Naive thymus-derived CD8-positive, alpha-beta T cell (primary cell): ENCODE data around the gene CBS. TPM values are rescaled to one million over a fixed set of nuclear protein-coding genes. Genes with fewer than 3 reads are reported as not detected.
A peak's percentile ranks its signal among the peaks of the same experiment; 100 is the strongest.
"Not testable (repeated sequence)": the region's sequence is repeated elsewhere in the genome, so short reads cannot be mapped to it uniquely, and the experiment has no call there.

Source experiments
- ATAC-seq, 2 donors: fragments of 150-1000 bp; cut with Tn5 transposase in 1 of 2; sonication (Bioruptor Pico), chemical (Tn5 transposase) in 1 of 2; 1 replicate in 1 of 2; 2 replicates in 1 of 2; pipeline ENCODE4 v1.10.0; 2021; ENCODE audit warnings: mild to moderate bottlenecking in 2 of 2, moderate library complexity in 2 of 2
- POLR2A ChIA-PET: fragments of 350-600 bp; sonication (Branson Sonifier 250); formaldehyde crosslinking; loops from one replicate; lab custom pipeline; 2021; ENCODE audit warnings: antibody characterized with exemption; lab: Charles Lee
- DNase-seq, 10 donors: peaks; one replicate each; pipeline versions ENCODE4 v3.0.0 to v3.0.0-alpha.2; 2020 to 2022
- H3K27ac Mint-ChIP-seq, 10 donors: one replicate each; pipeline ENCODE4 v1.8.0; 2020 to 2022; ENCODE audit warnings: mild to moderate bottlenecking in 10 of 10, mixed read lengths in 10 of 10, moderate library complexity in 4 of 10, inconsistent platforms in 1 of 10
- H3K27me3 Mint-ChIP-seq, 5 donors: one replicate each; pipeline ENCODE4 v1.8.0; 2021 to 2022; ENCODE audit warnings: mixed read lengths in 5 of 5
- H3K36me3 Mint-ChIP-seq, 3 donors: one replicate each; pipeline ENCODE4 v1.8.0; 2020 to 2022; ENCODE audit warnings: mixed read lengths in 3 of 3, mild to moderate bottlenecking in 2 of 3, inconsistent platforms in 1 of 3
- H3K4me1 Mint-ChIP-seq, 4 donors: one replicate each; pipeline ENCODE4 v1.8.0; 2021 to 2022; ENCODE audit warnings: mixed read lengths in 4 of 4
- H3K4me3 Mint-ChIP-seq, 10 donors: one replicate each; pipeline ENCODE4 v1.8.0; 2020 to 2022; ENCODE audit warnings: mild to moderate bottlenecking in 10 of 10, mixed read lengths in 10 of 10, moderate library complexity in 6 of 10, inconsistent platforms in 1 of 10
- H3K9me3 Mint-ChIP-seq, 9 donors: one replicate each; pipeline ENCODE4 v1.8.0; 2020 to 2022; ENCODE audit warnings: mixed read lengths in 9 of 9, mild to moderate bottlenecking in 3 of 9, inconsistent platforms in 1 of 9, moderate library complexity in 1 of 9
- polyA plus RNA-seq, 3 donors: library from polyadenylated mRNA; unstranded; fragments of 300-500 nt; fragmentation: Illumina TruSeq; gene quantifications; one replicate each; pipeline ENCODE4 v1.2.3, GENCODE V29; 2021
- total RNA-seq, 8 experiments: library from RNA in 2 of 8; stranded (reverse) in 2 of 8; gene quantifications; one replicate each; pipeline ENCODE4 v1.2.3 and lab custom pipeline; 2021 to 2026

The CBS gene
- total and polyA plus RNA-seq, 5 experiments from 2014 or later, result 0.09 to 0.80 (median 0.18) TPM; not detected in 2

DNA sequence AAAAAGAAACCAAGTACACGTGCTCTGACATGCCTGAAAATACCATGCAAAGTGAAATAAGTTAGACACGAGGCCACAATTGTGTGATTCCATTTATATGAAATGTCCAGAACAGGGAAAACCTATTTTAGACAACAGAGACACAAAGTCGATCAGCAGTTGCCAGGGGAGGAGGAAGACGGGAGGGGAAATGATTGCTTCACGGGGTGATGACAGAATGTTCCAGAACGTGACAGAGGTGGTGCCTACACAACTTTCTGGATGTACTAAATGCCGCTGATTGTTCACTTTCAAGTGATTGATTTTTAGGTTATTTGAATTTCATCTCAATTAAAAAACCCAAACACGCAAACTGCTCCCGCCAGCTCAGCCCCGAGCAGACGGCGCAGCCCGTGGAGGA, 22.5 kb downstream of the CBS start:
- H3K27me3 Mint-ChIP-seq, H3K4me3 Mint-ChIP-seq, ATAC-seq, H3K9me3 Mint-ChIP-seq, H3K4me1 Mint-ChIP-seq, POLR2A ChIA-PET, H3K36me3 Mint-ChIP-seq, H3K27ac Mint-ChIP-seq, DNase-seq: not testable (repeated sequence)

DNA sequence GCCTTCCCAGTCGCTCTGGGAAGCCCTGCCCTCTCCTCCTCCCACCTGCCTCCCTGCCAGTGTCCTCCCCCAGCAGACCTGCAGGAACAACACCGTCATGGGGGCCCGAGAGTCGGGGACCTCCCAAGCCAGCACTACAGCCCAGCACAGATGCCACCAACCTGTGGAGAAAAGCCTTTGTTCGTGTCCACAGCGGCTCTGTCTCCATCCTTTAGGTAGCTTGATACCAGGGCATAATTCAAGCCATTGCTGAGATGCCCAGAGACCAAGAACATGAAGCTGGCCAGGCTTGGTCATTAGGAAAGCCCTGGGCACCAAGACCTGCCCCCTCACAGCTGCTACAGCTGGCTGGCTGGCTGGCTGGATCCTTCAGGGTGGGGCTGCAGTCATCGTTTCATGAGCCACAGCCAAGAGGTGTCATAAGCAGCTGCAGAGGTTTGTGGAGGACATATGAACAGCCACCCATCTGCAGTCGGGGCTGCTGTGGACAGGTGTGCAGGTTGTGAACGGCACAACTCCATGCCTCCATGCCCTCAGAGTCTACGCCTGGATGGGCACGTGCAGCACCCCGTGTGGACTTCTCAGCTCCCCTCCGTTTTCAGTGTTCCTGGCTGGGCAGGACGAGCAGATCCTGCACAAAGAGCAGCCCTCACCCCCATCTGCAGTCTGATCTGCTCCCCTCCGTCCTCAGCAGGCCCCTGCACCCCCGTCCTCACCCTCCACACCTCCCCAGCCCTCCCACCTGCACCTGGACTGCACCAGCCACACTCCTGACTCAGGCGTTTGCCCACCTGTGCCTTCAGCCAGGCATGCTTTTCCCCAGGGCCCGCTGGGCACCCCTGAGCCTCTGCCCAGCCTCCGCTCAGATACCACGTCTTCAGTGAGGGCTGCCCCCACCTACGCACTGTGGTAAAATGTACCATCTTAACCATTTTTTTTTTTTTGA, 29.5 kb downstream of the CBS start:
- H3K4me1 Mint-ChIP-seq, result peaks cover 2 to 11% (median 6%) of the 10 kb centered on the region in 4 donors
- DNase-seq, result peak in 3 of 10 donors; percentile 8 to 14 (median 9)
- H3K27me3 Mint-ChIP-seq, POLR2A ChIA-PET, H3K36me3 Mint-ChIP-seq, H3K9me3 Mint-ChIP-seq: not testable (repeated sequence)
- peak overlapping the region in 7 of 10 donors; percentile 44 to 86 (median 60) for H3K4me3 Mint-ChIP-seq
- peak in 1 of 2 donors; percentile 47 for ATAC-seq
- peak overlapping the region in 5 of 10 donors; percentile 43 to 95 (median 60) for H3K27ac Mint-ChIP-seq

DNA sequence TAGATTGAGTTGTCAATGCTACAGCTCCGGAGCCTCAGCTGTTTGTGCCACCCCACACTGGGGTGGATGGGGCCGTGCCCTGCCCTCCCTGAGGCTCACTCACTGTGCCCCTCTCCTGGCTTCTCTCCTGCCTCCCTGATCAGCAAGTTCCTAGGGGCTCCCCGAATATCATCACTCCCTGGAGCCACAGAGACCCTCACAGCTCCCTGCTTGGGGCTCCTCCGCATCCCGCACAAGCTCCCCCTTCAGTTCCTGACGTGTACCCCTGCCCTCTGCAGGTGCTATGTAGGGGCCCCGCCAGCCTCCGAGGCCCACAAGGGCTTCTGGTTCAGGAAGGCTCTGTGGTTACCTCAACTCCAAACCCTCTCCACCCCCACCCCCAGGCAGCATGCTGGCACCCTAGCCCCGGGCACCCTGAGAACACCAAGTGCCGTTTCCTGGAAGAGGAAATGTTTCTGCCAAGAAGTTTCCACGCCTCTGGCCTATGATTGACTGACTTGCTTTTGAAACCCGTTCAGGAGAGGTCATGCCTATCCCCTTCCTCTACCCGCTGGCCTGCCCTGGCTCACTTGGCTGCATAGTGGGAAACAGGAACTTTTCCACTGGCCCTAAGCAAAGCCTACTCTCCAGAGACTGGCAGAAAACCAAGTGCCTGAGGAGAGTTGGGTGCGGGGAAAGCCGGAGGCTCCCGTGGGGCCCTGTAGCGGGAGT, 30.3 kb downstream of the CBS start:
- ATAC-seq, result peak; percentile 49 to 79
- POLR2A ChIA-PET, H3K36me3 Mint-ChIP-seq, H3K27me3 Mint-ChIP-seq, H3K9me3 Mint-ChIP-seq: not testable (repeated sequence)
- Mint-ChIP-seq H3K27ac (peak overlapping the region in 8 of 10 donors; percentile 87 to 98 (median 92)), H3K4me3 (peak overlapping the region in 9 of 10 donors; percentile 24 to 86 (median 72)), H3K4me1 (peaks cover 2 to 11% (median 6%) of the 10 kb centered on the region in 4 donors)
- DNase-seq, result peak in 3 of 10 donors; percentile 21 to 36 (median 23)

DNA sequence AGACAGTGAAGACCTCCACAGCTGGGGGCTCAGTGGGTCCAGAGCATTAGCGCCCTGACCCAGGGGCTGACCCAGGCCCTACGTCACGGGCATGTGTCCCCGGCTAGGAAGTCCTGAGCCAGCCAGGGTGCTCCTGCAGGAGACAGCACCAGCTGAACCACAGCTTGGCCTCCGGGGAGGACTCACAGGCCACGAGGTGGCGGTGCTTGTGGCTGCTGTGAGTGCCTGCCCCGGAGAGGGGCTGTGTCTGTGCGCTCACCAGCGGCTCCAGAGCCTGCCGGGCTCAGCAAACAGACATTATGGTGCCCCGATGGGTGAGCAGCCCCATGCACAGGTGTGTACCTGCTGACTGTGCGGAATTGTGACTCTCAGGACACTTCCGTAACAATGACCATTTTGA, 31.1 kb downstream of the CBS start:
- peaks cover 2 to 11% (median 6%) of the 10 kb centered on the region in 4 donors for H3K4me1 Mint-ChIP-seq

DNA sequence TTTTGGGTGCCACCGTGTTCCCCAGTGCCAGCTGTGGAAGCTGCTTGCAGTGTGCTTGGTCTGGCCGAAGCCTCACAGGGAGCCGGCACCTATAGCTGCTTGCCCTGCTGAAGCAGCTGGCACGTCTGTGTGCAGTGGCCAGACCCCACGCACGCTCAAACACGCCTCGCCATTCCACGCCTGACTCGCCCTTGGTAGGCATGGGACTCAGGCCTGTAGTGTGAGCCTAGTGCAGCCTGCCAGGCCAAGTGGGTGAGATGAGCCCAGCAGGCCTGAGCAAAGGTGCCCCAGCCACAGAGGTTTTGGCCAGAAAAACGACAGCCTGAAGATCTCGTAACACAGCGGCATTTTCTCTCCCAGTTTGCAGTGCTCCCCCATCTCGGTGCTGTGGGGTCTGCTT, 32.3 kb downstream of the CBS start:
- H3K9me3 Mint-ChIP-seq, H3K27me3 Mint-ChIP-seq, H3K36me3 Mint-ChIP-seq, POLR2A ChIA-PET, ATAC-seq, H3K4me3 Mint-ChIP-seq, DNase-seq: not testable (repeated sequence)
- peaks cover 2 to 11% (median 6%) of the 10 kb centered on the region in 4 donors for H3K4me1 Mint-ChIP-seq
- peak overlapping the region in 3 of 10 donors; percentile 67 to 82 (median 80) for H3K27ac Mint-ChIP-seq

More for the DNA sequence above, 31.1 kb downstream of the CBS start:
- peak in 1 of 10 donors; percentile 11 for DNase-seq
- H3K4me3 Mint-ChIP-seq, H3K27ac Mint-ChIP-seq, POLR2A ChIA-PET, H3K36me3 Mint-ChIP-seq, H3K9me3 Mint-ChIP-seq, H3K27me3 Mint-ChIP-seq: not testable (repeated sequence)
- peak in 1 of 2 donors; percentile 29 for ATAC-seq

DNA sequence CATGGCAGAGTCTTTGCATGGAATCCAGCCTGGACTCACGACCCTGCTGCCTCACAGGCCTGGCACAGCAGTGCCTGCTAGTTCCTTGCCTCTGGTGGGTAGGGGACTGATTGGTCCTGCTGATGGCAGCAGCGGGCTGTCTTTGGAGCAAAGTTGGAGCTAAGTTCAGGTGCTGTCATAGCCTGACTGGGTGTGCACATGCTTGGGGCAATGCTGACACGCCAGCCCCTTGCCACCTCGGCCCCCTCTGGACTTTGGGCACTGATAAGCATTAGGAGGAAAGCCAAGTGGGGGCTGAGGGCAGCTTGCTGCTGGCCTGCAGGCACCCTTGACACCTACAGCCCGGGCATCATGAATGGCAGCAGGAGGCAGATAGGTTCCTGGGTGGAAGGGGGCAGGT, 33.5 kb downstream of the CBS start:
- H3K9me3 Mint-ChIP-seq, H3K27ac Mint-ChIP-seq, DNase-seq, H3K27me3 Mint-ChIP-seq, ATAC-seq, H3K36me3 Mint-ChIP-seq, POLR2A ChIA-PET, H3K4me3 Mint-ChIP-seq: not testable (repeated sequence)
- H3K4me1 Mint-ChIP-seq, result peaks cover 2 to 11% (median 6%) of the 10 kb centered on the region in 4 donors

DNA sequence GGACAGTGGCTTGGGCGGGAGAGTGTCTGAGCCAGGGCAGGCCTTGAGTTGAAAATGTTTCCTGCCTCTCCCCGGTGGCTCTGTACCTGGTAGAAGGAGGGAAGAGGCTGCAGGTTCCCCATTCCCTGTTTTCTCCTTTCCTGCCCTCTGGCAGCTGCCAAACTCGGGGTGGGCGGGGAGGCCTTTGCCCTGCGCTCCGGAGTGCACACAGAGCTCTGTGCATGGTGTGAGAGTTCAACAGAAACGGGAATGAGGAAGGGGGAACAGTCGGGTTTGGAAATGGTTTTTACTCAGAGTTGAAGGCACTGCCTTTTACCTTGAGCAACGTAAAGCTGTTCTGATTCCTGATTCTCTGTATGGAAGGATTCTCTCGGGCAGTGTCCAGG, 37.0 kb downstream of the CBS start:
- H3K27me3 Mint-ChIP-seq, H3K9me3 Mint-ChIP-seq, DNase-seq, ATAC-seq, POLR2A ChIA-PET, H3K4me1 Mint-ChIP-seq, H3K27ac Mint-ChIP-seq, H3K4me3 Mint-ChIP-seq, H3K36me3 Mint-ChIP-seq: not testable (repeated sequence)

DNA sequence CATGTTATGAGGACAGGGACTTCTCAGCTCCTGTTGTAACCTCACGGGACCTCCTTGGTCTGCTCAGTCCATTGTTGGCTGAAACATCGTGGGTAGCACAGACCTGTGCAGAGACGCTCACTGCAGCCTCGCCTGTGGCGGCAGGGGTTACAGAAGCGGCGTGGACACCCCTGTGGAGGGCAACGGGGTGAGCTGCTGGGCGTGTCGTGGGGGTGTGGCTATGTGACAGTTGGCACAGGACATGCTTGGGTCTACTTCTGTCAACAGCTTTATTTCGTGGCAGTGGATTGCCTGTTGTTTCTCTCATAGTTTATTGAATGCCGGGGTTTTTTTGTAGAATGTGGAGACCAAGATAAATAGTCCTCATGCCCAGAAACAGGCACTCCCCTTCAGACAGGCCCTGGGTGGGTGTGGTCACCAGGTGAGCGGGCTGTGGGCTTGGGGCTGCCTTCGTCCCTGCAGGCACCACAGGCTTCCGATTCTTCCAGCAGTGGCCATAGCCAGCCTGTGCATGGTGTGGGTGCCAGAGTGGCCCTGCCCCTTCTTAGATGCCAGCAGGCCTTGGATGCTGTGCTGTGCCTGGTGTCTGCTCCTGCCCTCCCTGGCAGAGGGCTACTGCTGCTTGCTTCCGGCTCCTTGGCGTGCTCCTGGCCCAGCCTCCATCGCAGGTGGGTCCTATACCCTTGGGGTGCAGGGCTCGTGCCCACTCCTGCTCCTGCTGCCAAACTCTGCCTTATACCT, 37.5 kb downstream of the CBS start:
- H3K27ac Mint-ChIP-seq, DNase-seq, H3K4me3 Mint-ChIP-seq, H3K4me1 Mint-ChIP-seq, H3K27me3 Mint-ChIP-seq, ATAC-seq, H3K9me3 Mint-ChIP-seq, POLR2A ChIA-PET: not testable (repeated sequence)
- peaks cover 0 to 11% (median 0%) of the 10 kb centered on the region in 3 donors for H3K36me3 Mint-ChIP-seq

DNA sequence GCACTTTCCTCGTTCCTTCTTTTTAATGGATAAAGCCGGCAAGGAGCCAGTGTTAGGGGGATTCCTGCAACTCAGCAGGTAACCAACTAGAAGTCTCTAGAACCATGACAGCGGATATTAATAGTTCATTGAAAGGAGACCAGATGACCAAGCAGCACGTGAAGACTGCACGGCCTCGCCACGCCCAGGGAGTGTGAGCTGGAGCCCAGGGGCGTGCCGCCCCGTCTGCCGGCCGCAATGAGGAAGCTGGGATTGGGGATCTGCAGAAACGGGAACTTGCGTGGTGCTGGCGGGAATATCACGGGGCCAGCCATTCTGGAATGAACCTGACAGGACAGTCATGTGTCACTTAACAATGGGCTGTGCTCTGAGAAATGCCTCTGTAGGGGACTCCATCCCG, 38.7 kb downstream of the CBS start:
- H3K4me1 Mint-ChIP-seq, H3K27me3 Mint-ChIP-seq, H3K9me3 Mint-ChIP-seq, ATAC-seq, H3K4me3 Mint-ChIP-seq, H3K27ac Mint-ChIP-seq, POLR2A ChIA-PET, DNase-seq: not testable (repeated sequence)
- H3K36me3 Mint-ChIP-seq, result peaks cover 0 to 19% (median 2%) of the 10 kb centered on the region in 3 donors

DNA sequence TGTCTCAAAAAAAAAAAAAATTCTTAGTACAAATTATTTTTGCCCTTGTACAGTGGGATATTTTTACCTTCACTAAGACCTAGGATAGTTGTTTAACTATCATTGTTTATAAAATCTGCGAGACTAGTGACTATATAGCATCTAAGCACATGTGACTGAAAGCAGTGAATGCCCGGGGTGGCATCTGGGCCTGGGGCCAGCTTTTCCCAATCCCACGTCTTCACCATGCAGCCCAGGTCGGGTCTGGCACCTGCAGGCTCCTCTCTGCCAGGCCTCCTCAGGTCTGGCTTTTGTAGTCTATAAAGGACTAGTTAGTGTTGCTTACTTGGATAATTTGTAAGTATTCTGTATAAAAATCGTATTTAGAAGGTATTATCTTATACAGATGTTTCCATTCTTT, 40.8 kb downstream of the CBS start:
- H3K27me3 Mint-ChIP-seq, result no peaks in the 10 kb centered on the region
- H3K9me3 Mint-ChIP-seq, result no peaks in the 10 kb centered on the region
- ATAC-seq, result no peak
- POLR2A ChIA-PET, result no interaction called here
- no peak overlapping the region for H3K4me3 Mint-ChIP-seq
- H3K27ac Mint-ChIP-seq, result no peak overlapping the region
- H3K36me3 Mint-ChIP-seq, result peaks cover 0 to 37% (median 10%) of the 10 kb centered on the region in 3 donors
- no peak for DNase-seq
- H3K4me1 Mint-ChIP-seq, result peaks cover 0 to 2% (median 0%) of the 10 kb centered on the region in 4 donors

DNA sequence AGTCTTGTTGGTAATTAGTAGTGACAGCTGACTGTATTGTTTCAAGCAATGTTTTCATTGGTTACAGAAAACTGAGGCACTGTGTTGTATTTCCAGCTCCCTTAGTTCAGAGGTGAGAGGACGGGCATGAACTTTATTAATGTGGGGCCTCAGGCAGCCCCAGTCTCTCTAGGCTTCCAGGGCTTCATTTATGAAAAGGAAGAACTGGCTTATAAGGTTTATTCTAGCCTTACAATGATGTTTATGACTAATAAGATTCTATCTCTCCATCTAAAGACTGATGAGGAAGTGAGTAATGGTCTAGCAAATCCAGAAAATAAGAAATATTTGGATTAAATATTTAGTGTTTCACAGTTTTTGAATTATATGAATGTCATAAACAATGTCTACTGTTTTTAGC, 41.5 kb downstream of the CBS start:
- no peak for ATAC-seq
- POLR2A ChIA-PET, result no interaction called here
- H3K9me3 Mint-ChIP-seq, result no peaks in the 10 kb centered on the region
- no peaks in the 10 kb centered on the region for H3K27me3 Mint-ChIP-seq
- DNase-seq, result no peak
- peaks cover 0 to 45% (median 15%) of the 10 kb centered on the region in 3 donors for H3K36me3 Mint-ChIP-seq
- H3K4me3 Mint-ChIP-seq, result no peak overlapping the region
- peak overlapping the region in 2 of 10 donors; percentile 41 to 64 for H3K27ac Mint-ChIP-seq
- peaks cover 0 to 2% (median 0%) of the 10 kb centered on the region in 4 donors for H3K4me1 Mint-ChIP-seq

DNA sequence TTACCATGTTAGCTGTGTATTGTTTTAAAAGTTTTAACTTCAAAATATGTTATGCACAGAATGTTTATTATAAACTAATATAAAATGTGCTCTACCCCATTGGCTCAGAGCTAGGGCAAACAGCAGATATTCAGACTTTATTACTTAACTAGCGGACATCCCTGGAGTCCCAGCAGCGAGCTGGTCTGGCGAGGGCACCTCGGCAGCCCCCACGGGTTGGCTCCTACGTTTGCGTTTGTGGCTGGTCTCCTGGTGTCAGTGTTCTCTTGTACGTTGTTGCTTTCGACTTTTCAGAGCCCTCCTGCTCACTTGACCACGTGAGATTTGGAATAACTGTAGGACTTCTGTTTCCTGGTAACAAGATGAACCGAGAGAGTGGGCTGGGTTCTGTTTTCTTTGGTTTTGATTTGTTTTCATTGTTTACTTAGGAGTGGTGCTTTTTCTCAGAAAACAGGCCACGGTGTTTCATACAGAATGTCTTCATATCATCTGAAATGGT, 44.5 kb downstream of the CBS start:
- Mint-ChIP-seq H3K27me3 (no peaks in the 10 kb centered on the region), H3K36me3 (peaks cover 0 to 71% (median 27%) of the 10 kb centered on the region in 3 donors), H3K27ac (no peak overlapping the region), H3K4me1 (peaks cover 0 to 2% (median 0%) of the 10 kb centered on the region in 4 donors), H3K4me3 (no peak overlapping the region), H3K9me3 (no peaks in the 10 kb centered on the region)
- POLR2A ChIA-PET, result no interaction called here
- DNase-seq (no peak), ATAC-seq (no peak)
